ENCODE data around the gene TMC1. TPM values are rescaled to one million over a fixed set of nuclear protein-coding genes. Genes with fewer than 3 reads are reported as not detected.
A peak's percentile ranks its signal among the peaks of the same experiment; 100 is the strongest.
"Not testable (repeated sequence)": the region's sequence is repeated elsewhere in the genome, so short reads cannot be mapped to it uniquely, and the experiment has no call there.

TMC1 gene
- 1 to 10 TPM in 1 of 4 donors, under 1 TPM in 3; 0.63 to 1.4 (median 0.88) TPM for polyA plus RNA-seq (ENCODE audit: insufficient read length in 4 of 4)

GRCh38 chr9:72521416-72521815 is at the start of gene TMC1:
Gene TMC1, plus strand, starts transcription at chr9:72521608. Its CDS starts 127,041 bp downstream, at chr9:72648649.
- DNase-seq (ENCODE audit: low read depth in 4 of 4, low spot score in 3 of 4): not testable (repeated sequence)

- DNase-seq (ENCODE audit: low read depth in 4 of 4, low spot score in 3 of 4): no peak
Measured at GRCh38 chr9:72473474-72474261, 47.7 kb upstream of the TMC1 start.

- no peak for DNase-seq (ENCODE audit: low read depth in 4 of 4, low spot score in 3 of 4)
Measured at GRCh38 chr9:72474676-72475075, 46.7 kb upstream of the TMC1 start.

- no peak for DNase-seq (ENCODE audit: low read depth in 4 of 4, low spot score in 3 of 4)
Measured at GRCh38 chr9:72476100-72476499, 45.3 kb upstream of the TMC1 start.

- no peak for DNase-seq (ENCODE audit: low read depth in 4 of 4, low spot score in 3 of 4)
Measured at GRCh38 chr9:72476617-72477437, 44.6 kb upstream of the TMC1 start.

- no peak for DNase-seq (ENCODE audit: low read depth in 4 of 4, low spot score in 3 of 4)
Measured at GRCh38 chr9:72477930-72478518, 43.4 kb upstream of the TMC1 start.

- DNase-seq (ENCODE audit: low read depth in 4 of 4, low spot score in 3 of 4): no peak
Measured at GRCh38 chr9:72478966-72479365, 42.4 kb upstream of the TMC1 start.

- DNase-seq (ENCODE audit: low read depth in 4 of 4, low spot score in 3 of 4): not testable (repeated sequence)
Measured at GRCh38 chr9:72480261-72480660, 41.1 kb upstream of the TMC1 start.

- DNase-seq (ENCODE audit: low read depth in 4 of 4, low spot score in 3 of 4): no peak
Measured at GRCh38 chr9:72480921-72481320, 40.5 kb upstream of the TMC1 start.

- peak in 2 of 4 donors; percentile 29 to 40 for DNase-seq (ENCODE audit: low read depth in 4 of 4, low spot score in 3 of 4)
Measured at GRCh38 chr9:72485821-72486593, 35.4 kb upstream of the TMC1 start.

GRCh38 chr9:72486594-72486955 is 34.8 kb upstream of the TMC1 start:
- DNase-seq (ENCODE audit: low read depth in 4 of 4, low spot score in 3 of 4): no peak

- DNase-seq (ENCODE audit: low read depth in 4 of 4, low spot score in 3 of 4): not testable (repeated sequence)
Measured at GRCh38 chr9:72487665-72488064, 33.7 kb upstream of the TMC1 start.

- DNase-seq (ENCODE audit: low read depth in 4 of 4, low spot score in 3 of 4): no peak
Measured at GRCh38 chr9:72489986-72490385, 31.4 kb upstream of the TMC1 start.

- no peak for DNase-seq (ENCODE audit: low read depth in 4 of 4, low spot score in 3 of 4)
Measured at GRCh38 chr9:72491242-72491641, 30.2 kb upstream of the TMC1 start.

GRCh38 chr9:72494051-72494450 is 27.4 kb upstream of the TMC1 start:
- DNase-seq (ENCODE audit: low read depth in 4 of 4, low spot score in 3 of 4): no peak

GRCh38 chr9:72497447-72498046 is 23.9 kb upstream of the TMC1 start:
- DNase-seq (ENCODE audit: low read depth in 4 of 4, low spot score in 3 of 4): no peak

- DNase-seq (ENCODE audit: low read depth in 4 of 4, low spot score in 3 of 4): no peak
Measured at GRCh38 chr9:72506615-72507014, 14.8 kb upstream of the TMC1 start.

GRCh38 chr9:72509053-72509452 is 12.4 kb upstream of the TMC1 start:
- DNase-seq (ENCODE audit: low read depth in 4 of 4, low spot score in 3 of 4): no peak

- DNase-seq (ENCODE audit: low read depth in 4 of 4, low spot score in 3 of 4): no peak
Measured at GRCh38 chr9:72509635-72510034, 11.8 kb upstream of the TMC1 start.

GRCh38 chr9:72521011-72521410 is 397 bp upstream of the TMC1 start:
- DNase-seq (ENCODE audit: low read depth in 4 of 4, low spot score in 3 of 4): not testable (repeated sequence)
